GM11168 (cell line): ENCODE measurements around the gene SETX.

Source experiments
- in situ Hi-C: fragments of 300-500 bp; cut with MboI; formaldehyde crosslinking; loops from one replicate; pipeline ENCODE4 v1.12.0; 2022; ENCODE audit warnings: low sequenced_read_pairs; ENCODE audit not compliant: unreplicated experiment

Gene SETX

GRCh38 chr9:132230605-132231004 is 124.2 kb downstream of the SETX start:
- in situ Hi-C loops, result loop anchor here (25.0 kb wide), 1 partner anchor 718 kb away; the partner anchor contains the start of gene POMT1

- in situ Hi-C loops, result loop anchor here (5.0 to 25.0 kb wide), 3 partner anchors 66 to 716 kb away; partner anchors contain the start of genes NTNG2 and POMT1
These were observed 126.7 kb downstream of the SETX start for GRCh38 chr9:132228062-132228461.

GRCh38 chr9:132226571-132227430 is 128.0 kb downstream of the SETX start:
- in situ Hi-C loops, result loop anchor here (5.0 to 25.0 kb wide), 3 partner anchors 64 to 714 kb away; partner anchors contain the start of genes NTNG2 and POMT1

- in situ Hi-C loops, result loop anchor here (5.0 to 25.0 kb wide), 3 partner anchors 62 to 712 kb away; partner anchors contain the start of genes NTNG2 and POMT1
These were observed 130.1 kb downstream of the SETX start for GRCh38 chr9:132224645-132225044.

DNA sequence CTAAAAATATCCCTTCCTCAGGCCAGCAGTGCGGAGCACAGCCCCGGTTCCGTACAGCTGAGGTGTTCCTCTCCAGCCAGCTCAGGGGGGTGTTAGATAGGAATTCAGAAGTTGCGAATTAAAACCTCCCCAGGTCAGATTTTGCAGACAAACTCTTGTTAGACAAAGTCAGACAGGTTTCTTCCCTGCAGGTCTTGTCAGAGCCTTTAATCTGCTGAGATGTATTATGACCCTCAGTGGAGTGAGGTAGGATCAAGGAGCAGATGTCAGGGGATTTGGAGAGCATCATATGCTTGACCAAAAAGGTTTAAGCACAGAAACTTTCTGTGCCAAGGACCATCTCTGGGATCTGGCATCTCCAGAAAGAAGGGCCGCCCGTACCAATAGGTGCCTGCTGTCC is 132.8 kb downstream of the SETX start:
- in situ Hi-C loops, result loop anchor here (10.0 kb wide), 1 partner anchor 457 kb away; no protein-coding TSS in a partner anchor

DNA sequence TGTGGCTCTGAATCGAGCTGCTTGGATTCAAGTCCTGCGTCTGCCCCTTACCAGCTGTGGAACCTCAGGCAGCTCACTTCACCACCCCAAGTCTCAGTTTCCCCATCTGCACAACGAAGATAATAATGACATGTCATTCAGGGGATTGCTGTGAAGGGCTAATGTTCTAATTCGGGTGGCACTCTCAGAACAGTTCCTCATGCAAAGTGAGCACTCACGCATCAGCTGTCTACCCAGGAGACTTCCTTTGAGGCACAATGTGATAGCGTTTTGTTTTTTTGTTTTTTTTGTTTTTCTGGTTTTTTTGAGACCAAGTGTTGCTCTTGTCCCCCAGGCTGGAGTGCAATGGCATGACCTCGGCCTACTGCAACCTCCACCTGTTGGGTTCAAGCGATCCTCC is 136.6 kb downstream of the SETX start:
- in situ Hi-C loops, result no loop called here

GRCh38 chr9:132216861-132217619 is 137.7 kb downstream of the SETX start:
- in situ Hi-C loops, result no loop called here

DNA sequence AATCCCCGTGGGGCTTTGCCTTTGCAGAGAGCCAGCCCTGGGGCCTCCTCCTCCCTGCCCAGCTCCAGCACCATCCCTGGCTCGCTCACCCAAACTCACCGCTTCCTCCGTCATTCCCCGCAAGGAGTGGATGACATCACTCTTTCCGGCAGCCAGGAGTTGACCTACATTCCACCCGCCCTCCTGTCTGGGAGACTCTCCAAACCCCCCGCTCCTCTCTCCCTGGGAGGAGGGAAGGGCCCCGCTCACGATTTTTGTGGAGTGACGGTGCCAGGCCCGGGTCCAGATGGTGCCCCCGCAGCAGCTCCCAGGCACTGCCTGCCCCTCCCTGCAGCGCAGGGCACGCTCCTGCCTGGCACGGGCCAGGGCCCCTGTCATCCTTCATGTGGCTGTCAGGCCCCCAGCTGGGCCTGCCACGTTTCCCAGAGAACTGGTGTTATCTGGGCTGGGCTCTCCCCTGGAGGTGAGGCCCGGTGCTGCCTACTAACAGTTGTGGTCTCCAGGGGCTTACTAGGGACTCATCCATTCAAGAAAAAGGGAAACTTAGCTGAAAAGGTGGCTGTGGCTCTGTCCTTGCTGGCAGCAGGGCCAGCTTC is 140.7 kb downstream of the SETX start:
- in situ Hi-C loops, result no loop called here

DNA sequence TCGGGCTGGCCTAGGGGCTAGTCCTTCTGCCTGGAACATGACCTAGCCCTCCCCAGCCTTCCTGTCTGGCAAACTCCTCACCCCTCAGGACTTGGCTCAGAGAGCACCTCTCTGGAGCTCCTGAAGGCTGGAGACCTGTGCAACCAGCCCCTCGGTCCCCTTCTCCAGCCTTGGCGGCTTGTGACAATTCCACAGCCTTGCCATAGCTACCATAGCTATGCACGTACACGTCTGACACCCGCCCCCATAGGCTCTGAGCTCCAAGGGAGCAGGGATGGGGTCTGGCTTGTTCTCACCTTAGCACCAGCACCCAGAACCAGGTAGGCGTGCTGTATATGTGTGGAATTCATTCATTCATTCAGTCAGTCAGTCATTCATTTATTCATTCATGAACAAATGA is 143.2 kb downstream of the SETX start:
- in situ Hi-C loops, result no loop called here
